ENCODE results near the gene BTBD10. TPM values are rescaled to one million over a fixed set of nuclear protein-coding genes. Genes with fewer than 3 reads are reported as not detected.
"Not testable (repeated sequence)": the region's sequence is repeated elsewhere in the genome, so short reads cannot be mapped to it uniquely, and the experiment has no call there.

BTBD10 gene
- total RNA-seq, 2 donors from 2014 or later: 26.1 to 28.0 TPM

DNA sequence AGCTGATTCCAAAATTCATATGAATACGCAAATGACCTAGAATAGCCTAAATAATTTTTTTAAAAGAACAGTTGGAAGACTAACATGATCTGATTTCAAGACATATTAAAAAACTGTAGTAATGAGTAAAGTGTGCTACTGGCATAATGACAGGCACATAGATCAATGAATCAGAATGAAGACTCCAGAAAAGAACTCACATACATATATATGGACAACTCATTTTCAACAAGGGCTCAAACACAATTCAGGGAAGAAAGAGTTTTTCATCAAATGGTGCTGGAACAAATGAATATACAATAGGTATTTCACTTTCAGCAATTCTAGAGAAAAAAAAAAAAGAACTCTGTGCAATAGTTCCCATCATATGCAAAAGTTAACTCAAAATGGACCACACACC, 33.7 kb downstream of the BTBD10 start:
- TF ChIP-seq, protein P1, sequence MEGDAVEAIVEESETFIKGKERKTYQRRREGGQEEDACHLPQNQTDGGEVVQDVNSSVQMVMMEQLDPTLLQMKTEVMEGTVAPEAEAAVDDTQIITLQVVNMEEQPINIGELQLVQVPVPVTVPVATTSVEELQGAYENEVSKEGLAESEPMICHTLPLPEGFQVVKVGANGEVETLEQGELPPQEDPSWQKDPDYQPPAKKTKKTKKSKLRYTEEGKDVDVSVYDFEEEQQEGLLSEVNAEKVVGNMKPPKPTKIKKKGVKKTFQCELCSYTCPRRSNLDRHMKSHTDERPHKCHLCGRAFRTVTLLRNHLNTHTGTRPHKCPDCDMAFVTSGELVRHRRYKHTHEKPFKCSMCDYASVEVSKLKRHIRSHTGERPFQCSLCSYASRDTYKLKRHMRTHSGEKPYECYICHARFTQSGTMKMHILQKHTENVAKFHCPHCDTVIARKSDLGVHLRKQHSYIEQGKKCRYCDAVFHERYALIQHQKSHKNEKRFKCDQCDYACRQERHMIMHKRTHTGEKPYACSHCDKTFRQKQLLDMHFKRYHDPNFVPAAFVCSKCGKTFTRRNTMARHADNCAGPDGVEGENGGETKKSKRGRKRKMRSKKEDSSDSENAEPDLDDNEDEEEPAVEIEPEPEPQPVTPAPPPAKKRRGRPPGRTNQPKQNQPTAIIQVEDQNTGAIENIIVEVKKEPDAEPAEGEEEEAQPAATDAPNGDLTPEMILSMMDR (IDR thresholded peaks at IDR 0.05): no peak
- no peaks in the 10 kb centered on the region for H3K27me3 ChIP-seq
- H3K4me3 ChIP-seq: no peak overlapping the region
- DNase-seq (ENCODE audit: low spot score): no peak
- no peak overlapping the region for H3K27ac ChIP-seq
- H3K36me3 ChIP-seq: no peaks in the 10 kb centered on the region
- peaks cover 0 to 7% of the 10 kb centered on the region in 2 donors for H3K4me1 ChIP-seq
- H3K9me3 ChIP-seq: peaks cover 0 to 23% of the 10 kb centered on the region in 2 donors

DNA sequence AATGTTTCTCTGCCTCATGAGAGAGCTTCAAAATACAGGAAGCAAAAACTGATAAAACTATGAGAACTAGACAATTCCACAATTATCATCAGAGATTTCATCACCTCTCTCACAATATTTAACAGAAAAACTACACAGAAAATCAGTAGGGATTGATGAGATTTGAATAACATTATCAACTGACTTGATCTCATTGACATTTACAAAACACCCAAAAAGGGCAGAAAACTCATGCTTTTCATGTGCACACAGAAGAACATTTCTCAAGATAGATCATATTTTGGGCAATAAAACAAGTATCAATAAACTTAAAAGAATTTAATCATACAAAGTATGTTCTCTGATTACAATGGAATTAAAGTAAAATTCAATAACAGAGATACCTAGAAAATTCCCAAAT, 35.6 kb downstream of the BTBD10 start:
- Histone ChIP-seq H3K36me3 (no peaks in the 10 kb centered on the region), H3K9me3 (peaks cover 0 to 23% of the 10 kb centered on the region in 2 donors), H3K4me3 (no peak overlapping the region), H3K27me3 (no peaks in the 10 kb centered on the region), H3K4me1 (no peaks in the 10 kb centered on the region), H3K27ac (no peak overlapping the region)
- TF ChIP-seq, protein P1 (IDR thresholded peaks at IDR 0.05): no peak
- no peak for DNase-seq (ENCODE audit: low spot score)

DNA sequence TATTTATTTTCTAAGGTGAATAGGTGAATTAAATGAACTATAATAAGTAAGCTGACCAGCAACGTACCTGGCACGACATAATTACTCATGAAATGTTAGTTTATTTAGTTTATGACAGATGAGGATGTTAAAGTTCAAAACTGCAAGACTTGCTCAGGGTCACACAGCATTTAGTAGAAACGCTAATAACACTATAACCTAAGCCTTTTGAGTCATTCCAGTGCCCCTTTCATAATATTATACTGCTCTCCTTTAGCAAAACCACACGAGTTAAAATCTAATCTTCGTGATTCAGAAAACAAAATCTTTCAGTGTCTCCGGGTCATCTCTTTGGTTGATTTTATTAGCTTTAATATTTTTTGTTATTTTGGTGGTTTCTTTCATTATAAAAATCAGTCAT, 39.6 kb downstream of the BTBD10 start:
- DNase-seq (ENCODE audit: low spot score): no peak
- Histone ChIP-seq H3K9me3 (peaks cover 0 to 15% of the 10 kb centered on the region in 2 donors), H3K36me3 (peaks cover 6% of the 10 kb centered on the region), H3K4me1 (no peaks in the 10 kb centered on the region), H3K4me3 (no peak overlapping the region), H3K27ac (no peak overlapping the region), H3K27me3 (no peaks in the 10 kb centered on the region)
- TF ChIP-seq, protein P1 (IDR thresholded peaks at IDR 0.05): no peak

DNA sequence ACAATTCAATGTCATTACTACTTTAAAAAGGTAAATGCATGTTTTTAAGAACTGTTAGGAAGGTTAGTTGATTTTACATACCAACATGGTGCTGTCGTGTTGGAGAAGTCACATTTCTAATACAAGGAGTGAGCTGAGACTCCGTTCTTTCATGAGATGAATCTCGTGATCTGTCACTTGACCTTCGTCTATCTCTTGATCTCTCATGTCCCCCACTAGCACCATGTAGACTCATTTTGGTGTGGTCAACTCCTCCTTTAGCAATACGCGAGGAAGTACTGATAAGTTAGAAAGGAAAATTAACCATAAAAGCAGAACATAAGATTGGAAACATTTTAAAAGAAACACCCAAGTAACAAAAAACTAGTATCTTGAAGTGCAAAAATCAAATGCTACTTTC, 41.5 kb downstream of the BTBD10 start:
- no peaks in the 10 kb centered on the region for H3K27me3 ChIP-seq
- TF ChIP-seq, protein P1 (IDR thresholded peaks at IDR 0.05): no peak
- H3K4me1 ChIP-seq: no peaks in the 10 kb centered on the region
- H3K36me3 ChIP-seq: peaks cover 15% of the 10 kb centered on the region
- H3K27ac ChIP-seq: no peak overlapping the region
- no peak for DNase-seq (ENCODE audit: low spot score)
- H3K9me3 ChIP-seq: no peaks in the 10 kb centered on the region
- no peak overlapping the region for H3K4me3 ChIP-seq

DNA sequence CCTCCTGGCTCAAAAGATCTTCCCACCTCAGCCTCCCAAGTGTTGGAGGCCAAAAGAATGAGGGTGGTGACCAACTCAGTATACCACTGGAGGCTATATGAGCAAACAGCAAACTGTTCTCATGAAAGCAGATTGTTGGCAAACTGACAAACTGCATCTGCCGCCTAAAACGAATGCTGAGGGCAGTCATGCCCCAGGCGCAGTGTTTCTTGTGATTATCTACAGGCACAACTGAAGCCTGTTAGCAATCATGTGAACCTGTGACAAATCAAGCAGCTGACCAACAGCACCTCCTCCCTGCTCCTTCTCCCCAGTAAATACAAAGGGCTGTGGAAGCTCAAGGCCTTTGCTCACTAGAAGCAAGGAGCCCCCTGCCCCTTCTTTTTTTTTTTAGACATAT, 47.8 kb downstream of the BTBD10 start:
- Histone ChIP-seq H3K27me3 (no peaks in the 10 kb centered on the region), H3K9me3 (no peaks in the 10 kb centered on the region), H3K27ac (no peak overlapping the region), H3K36me3 (peaks cover 45% of the 10 kb centered on the region), H3K4me3 (no peak overlapping the region), H3K4me1 (no peaks in the 10 kb centered on the region)
- no peak for DNase-seq (ENCODE audit: low spot score)
- TF ChIP-seq, protein P1 (IDR thresholded peaks at IDR 0.05): no peak

DNA sequence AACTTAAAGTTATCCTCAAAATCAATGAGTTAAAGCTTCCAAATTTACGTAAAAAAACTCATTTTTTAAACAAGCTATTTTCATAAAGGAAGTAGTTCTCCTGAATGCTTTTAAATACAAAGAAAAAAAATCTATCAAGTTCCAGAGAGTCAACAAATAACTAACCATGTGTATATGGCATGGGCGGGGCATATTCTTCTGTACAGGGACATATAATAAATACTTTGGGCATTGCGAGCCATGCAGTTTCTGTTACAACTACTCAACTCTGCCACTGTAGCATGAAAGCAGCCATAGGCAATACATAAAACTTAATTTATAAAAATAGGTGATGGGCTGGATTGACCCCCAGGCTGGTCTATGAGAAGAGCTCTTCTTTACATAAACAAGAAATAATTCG, 57.8 kb downstream of the BTBD10 start:
- H3K4me1 ChIP-seq: no peaks in the 10 kb centered on the region
- no peaks in the 10 kb centered on the region for H3K9me3 ChIP-seq
- peaks cover 19% of the 10 kb centered on the region for H3K36me3 ChIP-seq
- H3K4me3 ChIP-seq: no peak overlapping the region
- no peak overlapping the region for H3K27ac ChIP-seq
- TF ChIP-seq, protein P1 (IDR thresholded peaks at IDR 0.05): no peak
- H3K27me3 ChIP-seq: no peaks in the 10 kb centered on the region
- no peak for DNase-seq (ENCODE audit: low spot score)

DNA sequence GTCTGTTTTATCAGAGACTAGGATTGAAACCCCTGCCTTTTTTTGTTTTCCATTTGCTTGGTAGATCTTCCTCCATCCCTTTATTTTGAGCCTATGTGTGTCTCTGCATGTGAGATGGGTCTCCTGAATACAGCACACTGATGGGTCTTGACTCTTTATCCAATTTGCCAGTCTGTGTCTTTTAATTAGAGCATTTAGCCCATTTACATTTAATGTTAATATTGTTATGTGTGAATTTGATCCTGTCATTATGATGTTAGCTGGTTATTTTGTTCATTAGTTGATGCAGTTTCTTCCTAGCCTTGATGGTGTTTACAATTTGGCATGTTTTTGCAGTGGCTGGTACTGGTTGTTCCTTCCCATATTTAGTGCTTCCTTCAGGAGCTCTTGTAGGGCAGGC, 64.7 kb downstream of the BTBD10 start:
- not testable (repeated sequence) for H3K4me1 ChIP-seq; H3K4me3 ChIP-seq; DNase-seq (ENCODE audit: low spot score); H3K27ac ChIP-seq; H3K27me3 ChIP-seq; H3K9me3 ChIP-seq
- peaks cover 20% of the 10 kb centered on the region for H3K36me3 ChIP-seq
